Loucy (cell line): ENCODE data around the gene TMEM19.

Experiments used
- H2AFZ ChIP-seq: fragments of 200-600 bp; sonication (generic); 2 replicates; pipeline ENCODE4 v1.6.0; 2016; ENCODE audit warnings: antibody characterized with exemption, mild to moderate bottlenecking, low read length, moderate library complexity
- H3F3A ChIP-seq: fragments of 200-600 bp; 2 replicates; pipeline ENCODE4 v1.6.0; 2016; ENCODE audit warnings: antibody characterized with exemption, low read depth, mild to moderate bottlenecking
- H3K27me3 ChIP-seq: fragments of 200-600 bp; sonication (generic); 2 replicates; pipeline ENCODE4 v1.6.1; 2014; ENCODE audit warnings: low read length, mild to moderate bottlenecking; ENCODE audit not compliant: insufficient read depth, poor library complexity, severe bottlenecking
- H3K36me3 ChIP-seq: fragments of 200-600 bp; sonication (generic); 2 replicates; pipeline ENCODE4 v1.6.1; 2016; ENCODE audit warnings: low read length; ENCODE audit not compliant: insufficient read depth
- H3K4me1 ChIP-seq: fragments of 200-600 bp; sonication (generic); 2 replicates; pipeline ENCODE4 v1.5.1; 2014; ENCODE audit warnings: low read length, mild to moderate bottlenecking; ENCODE audit not compliant: insufficient read depth, poor library complexity, severe bottlenecking
- H3K4me2 ChIP-seq: fragments of 200-600 bp; sonication (generic); 2 replicates; pipeline ENCODE4 v1.6.0; 2014; ENCODE audit warnings: antibody characterized with exemption, low read length, low read depth, mild to moderate bottlenecking; ENCODE audit not compliant: poor library complexity, severe bottlenecking
- H3K4me3 ChIP-seq: fragments of 200-600 bp; sonication (generic); 2 replicates; pipeline ENCODE4 v1.5.1; 2014; ENCODE audit warnings: low read length, mild to moderate bottlenecking, mixed read lengths; ENCODE audit not compliant: poor library complexity, severe bottlenecking
- H3K79me2 ChIP-seq: fragments of 200-600 bp; sonication (generic); 2 replicates; pipeline ENCODE4 v1.6.1; 2014; ENCODE audit warnings: low read length; ENCODE audit not compliant: insufficient read depth
- H3K9ac ChIP-seq: fragments of 200-600 bp; sonication (generic); 2 replicates; pipeline ENCODE4 v1.6.0; 2014; ENCODE audit warnings: mild to moderate bottlenecking, low read depth, low read length, moderate library complexity; ENCODE audit not compliant: poor library complexity, severe bottlenecking
- H3K9me2 ChIP-seq: fragments of 200-600 bp; sonication (generic); replicated peaks from 2 replicates; pipeline ENCODE4 v1.6.1; 2016; ENCODE audit warnings: low read depth, low read length, mixed read lengths
- H3K9me3 ChIP-seq: fragments of 200-600 bp; sonication (generic); 2 replicates; pipeline ENCODE4 v1.6.1; 2014; ENCODE audit warnings: mild to moderate bottlenecking, antibody characterized with exemption, low read length, low read depth; ENCODE audit not compliant: insufficient read depth
- H4K20me1 ChIP-seq: fragments of 200-600 bp; sonication (generic); 2 replicates; pipeline ENCODE4 v1.6.0; 2014; ENCODE audit warnings: antibody characterized with exemption, low read length, mild to moderate bottlenecking; ENCODE audit not compliant: insufficient read depth, poor library complexity, severe bottlenecking
- EZH2phosphoT487 ChIP-seq: fragments of 200-600 bp; IDR thresholded peaks from 2 replicates; pipeline ENCODE4 v1.6.1; 2018; ENCODE audit warnings: antibody characterized with exemption, mild to moderate bottlenecking, moderate library complexity, borderline replicate concordance
- TF ChIP-seq, protein P1 (sequence below): fragments of 200-600 bp; sonication (generic); conservative IDR thresholded peaks from 2 replicates; pipeline ENCODE4 v1.5.1; 2014; ENCODE audit warnings: mild to moderate bottlenecking, antibody characterized with exemption, low read length

Gene TMEM19

DNA sequence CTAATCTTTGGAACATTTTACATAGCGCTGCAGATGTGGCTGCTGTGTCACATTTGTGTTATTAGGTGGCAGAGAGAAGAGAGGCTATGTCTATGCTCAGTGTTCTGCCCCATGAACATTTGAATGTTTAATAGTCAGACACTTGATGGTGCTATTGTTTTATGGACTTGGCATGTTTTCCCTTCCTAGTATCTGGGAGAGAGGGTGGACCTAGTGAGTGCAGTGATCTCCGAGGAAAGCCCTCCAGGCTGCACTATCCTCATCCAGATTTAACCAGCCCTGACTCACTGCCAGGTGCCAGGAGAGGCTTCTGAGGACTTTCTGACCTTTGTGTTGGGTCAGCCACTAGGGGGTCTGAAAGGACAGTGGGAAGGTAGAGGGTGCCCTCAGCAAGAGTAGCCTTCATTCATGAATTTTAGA, 46.5 kb upstream of the TMEM19 start:
- Histone ChIP-seq H4K20me1 (peaks cover 8% of the 10 kb centered on the region), H3K9me2 (no peaks in the 10 kb centered on the region), H3K9ac (no peak overlapping the region), H3F3A (no peaks in the 10 kb centered on the region), H3K4me1 (no peaks in the 10 kb centered on the region), H3K79me2 (no peaks in the 10 kb centered on the region), H3K9me3 (no peaks in the 10 kb centered on the region), H3K4me2 (no peak overlapping the region), H3K36me3 (peaks cover 84% of the 10 kb centered on the region), H3K27me3 (no peaks in the 10 kb centered on the region), H2AFZ (no peak overlapping the region), H3K4me3 (no peak overlapping the region)
- no peak for TF ChIP-seq EZH2phosphoT487
- TF ChIP-seq, protein P1, sequence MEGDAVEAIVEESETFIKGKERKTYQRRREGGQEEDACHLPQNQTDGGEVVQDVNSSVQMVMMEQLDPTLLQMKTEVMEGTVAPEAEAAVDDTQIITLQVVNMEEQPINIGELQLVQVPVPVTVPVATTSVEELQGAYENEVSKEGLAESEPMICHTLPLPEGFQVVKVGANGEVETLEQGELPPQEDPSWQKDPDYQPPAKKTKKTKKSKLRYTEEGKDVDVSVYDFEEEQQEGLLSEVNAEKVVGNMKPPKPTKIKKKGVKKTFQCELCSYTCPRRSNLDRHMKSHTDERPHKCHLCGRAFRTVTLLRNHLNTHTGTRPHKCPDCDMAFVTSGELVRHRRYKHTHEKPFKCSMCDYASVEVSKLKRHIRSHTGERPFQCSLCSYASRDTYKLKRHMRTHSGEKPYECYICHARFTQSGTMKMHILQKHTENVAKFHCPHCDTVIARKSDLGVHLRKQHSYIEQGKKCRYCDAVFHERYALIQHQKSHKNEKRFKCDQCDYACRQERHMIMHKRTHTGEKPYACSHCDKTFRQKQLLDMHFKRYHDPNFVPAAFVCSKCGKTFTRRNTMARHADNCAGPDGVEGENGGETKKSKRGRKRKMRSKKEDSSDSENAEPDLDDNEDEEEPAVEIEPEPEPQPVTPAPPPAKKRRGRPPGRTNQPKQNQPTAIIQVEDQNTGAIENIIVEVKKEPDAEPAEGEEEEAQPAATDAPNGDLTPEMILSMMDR = peak; percentile 59

DNA sequence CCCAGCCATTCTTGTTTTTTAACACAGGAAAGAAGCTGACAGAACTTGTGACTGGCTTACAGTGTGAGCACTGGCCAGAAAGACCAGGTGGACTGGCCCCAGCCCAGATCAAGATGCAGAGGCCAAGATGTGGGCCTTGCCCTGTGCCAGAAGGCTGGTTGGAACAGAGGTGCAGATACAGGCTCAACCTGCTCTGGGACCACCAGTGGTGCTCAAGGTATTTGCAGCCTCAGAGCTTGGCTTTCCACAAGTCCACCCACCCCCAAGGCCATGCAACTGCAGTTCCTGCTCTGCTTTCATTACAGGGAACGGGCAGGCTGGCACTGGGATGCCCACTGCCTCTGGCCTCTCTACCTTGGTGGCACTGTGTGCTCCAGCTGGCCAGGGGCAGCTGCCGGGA, 45.6 kb upstream of the TMEM19 start:
- H3K36me3 ChIP-seq = peaks cover 84% of the 10 kb centered on the region
- H3K4me2 ChIP-seq = no peak overlapping the region
- no peaks in the 10 kb centered on the region for H3F3A ChIP-seq
- no peaks in the 10 kb centered on the region for H3K9me2 ChIP-seq
- H3K79me2 ChIP-seq = no peaks in the 10 kb centered on the region
- H3K9me3 ChIP-seq = no peaks in the 10 kb centered on the region
- H3K27me3 ChIP-seq = no peaks in the 10 kb centered on the region
- TF ChIP-seq, protein P1 = no peak
- TF ChIP-seq EZH2phosphoT487 = no peak
- H4K20me1 ChIP-seq = peaks cover 8% of the 10 kb centered on the region
- no peak overlapping the region for H3K9ac ChIP-seq
- H3K4me3 ChIP-seq = no peak overlapping the region
- no peaks in the 10 kb centered on the region for H3K4me1 ChIP-seq
- H2AFZ ChIP-seq = no peak overlapping the region

DNA sequence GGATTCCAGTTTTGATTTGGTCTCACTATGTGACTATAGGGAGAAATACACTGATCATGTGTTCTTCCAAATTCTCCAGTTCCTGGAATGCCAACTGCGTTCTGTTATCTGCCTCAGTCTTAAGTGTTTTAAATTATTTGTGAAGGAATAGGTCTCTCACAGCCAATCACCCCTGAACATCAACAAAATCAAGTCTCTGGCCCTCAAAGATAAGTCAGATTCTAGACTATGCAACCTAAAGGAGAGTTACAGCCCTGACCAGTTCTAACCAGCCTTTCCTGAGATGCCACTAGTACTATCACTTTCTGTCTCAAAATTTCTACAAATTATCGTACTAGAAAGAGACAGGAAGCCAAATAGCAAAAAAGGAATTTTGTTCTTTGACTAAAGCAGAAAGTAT, 44.5 kb upstream of the TMEM19 start:
- H3K9ac ChIP-seq = no peak overlapping the region
- H3K9me2 ChIP-seq = no peaks in the 10 kb centered on the region
- H3K4me2 ChIP-seq = no peak overlapping the region
- H3F3A ChIP-seq = no peaks in the 10 kb centered on the region
- TF ChIP-seq EZH2phosphoT487 = no peak
- TF ChIP-seq, protein P1 = no peak
- no peaks in the 10 kb centered on the region for H3K27me3 ChIP-seq
- H3K36me3 ChIP-seq = peaks cover 78% of the 10 kb centered on the region
- H2AFZ ChIP-seq = no peak overlapping the region
- no peaks in the 10 kb centered on the region for H3K4me1 ChIP-seq
- H3K9me3 ChIP-seq = no peaks in the 10 kb centered on the region
- peaks cover 16% of the 10 kb centered on the region for H4K20me1 ChIP-seq
- no peaks in the 10 kb centered on the region for H3K79me2 ChIP-seq
- H3K4me3 ChIP-seq = no peak overlapping the region
